HCT116 (cell line): ENCODE data around the gene NCOA1. TPM values are rescaled to one million over a fixed set of nuclear protein-coding genes. Genes with fewer than 3 reads are reported as not detected.

Experiments used
- ATAC-seq: fragments of 200-7000 bp; cut with Tn5 transposase; 2 replicates; pipeline ENCODE4 v1.9.1; 2020; ENCODE audit warnings: mild to moderate bottlenecking, moderate library complexity
- BruUV-seq: library from RNA; stranded (reverse); fragments of 400-500 nt; replicated peaks from 2 replicates; lab custom pipeline; 2021; lab: Mats Ljungman, UMichigan
- CTCF ChIA-PET: fragments of 300-600 bp; sonication (Branson Sonifier 250); formaldehyde crosslinking; loops from one replicate; lab custom pipeline; 2021; ENCODE audit warnings: antibody characterized with exemption; lab: Charles Lee
- POLR2A ChIA-PET: fragments of 300-600, 350-600 bp; sonication (Branson Sonifier 250); formaldehyde crosslinking; loops from one replicate; lab custom pipeline; 2021; ENCODE audit warnings: antibody characterized with exemption; lab: Charles Lee
- RAD21 ChIA-PET, 2 experiments: fragments of 300-600 bp; sonication (Branson Sonifier 250); formaldehyde crosslinking; loops; one replicate each; lab custom pipeline; 2023; ENCODE audit warnings: low total read pairs in 2 of 2; ENCODE audit not compliant: uncharacterized antibody in 2 of 2, unreplicated experiment in 2 of 2, low non-redundant PET in 1 of 2; lab: Charles Lee
- DNase-seq: peaks from one replicate; pipeline ENCODE4 v3.0.0-alpha.2; 2010; ENCODE audit warnings: low read depth, low spot score
- H2AFZ ChIP-seq: fragments of 200-600 bp; shearing (Covaris generic), sonication (generic); 2 replicates; pipeline ENCODE4 v1.6.1; 2017; ENCODE audit warnings: low read depth, mixed run types, mixed read lengths, antibody characterized with exemption, low read length; ENCODE audit not compliant: poor library complexity, severe bottlenecking
- H3K27ac ChIP-seq: 2 replicates; pipeline ENCODE4 v1.5.1; 2012; ENCODE audit warnings: low read depth, low read length
- H3K27me3 ChIP-seq: fragments of 200-600 bp; sonication (generic); 2 replicates; pipeline ENCODE4 v1.6.1; 2016; ENCODE audit warnings: mixed run types, low read length, mixed read lengths; ENCODE audit not compliant: insufficient read depth
- H3K36me3 ChIP-seq, 2 experiments: fragments of 200-500 bp in 1 of 2; fragments of 200-600 bp in 1 of 2; sonication (Bioruptor generic) in 1 of 2; sonication (generic) in 1 of 2; 2 replicates each; pipeline versions ENCODE4 v1.5.1 to v1.6.1; 2014 to 2016; ENCODE audit warnings: low read length in 2 of 2, inconsistent platforms in 1 of 2, mixed read lengths in 1 of 2, mixed run types in 1 of 2; ENCODE audit not compliant: insufficient read depth in 2 of 2, control insufficient read depth in 1 of 2
- H3K4me1 ChIP-seq, 2 experiments: fragments of 200-600 bp in 1 of 2; sonication (generic) in 1 of 2; 2 replicates each; pipeline versions ENCODE4 v1.5.1 to v1.6.1; 2012 to 2017; ENCODE audit warnings: low read length in 2 of 2, inconsistent platforms in 1 of 2, mild to moderate bottlenecking in 1 of 2, mixed read lengths in 1 of 2, mixed run types in 1 of 2, moderate library complexity in 1 of 2; ENCODE audit not compliant: insufficient read depth in 2 of 2, control insufficient read depth in 1 of 2
- H3K4me2 ChIP-seq: fragments of 200-600 bp; sonication (generic); 2 replicates; pipeline ENCODE4 v1.6.1; 2017; ENCODE audit warnings: mixed run types, low read length, mixed read lengths
- H3K4me3 ChIP-seq, 2 experiments: fragments of 200-600 bp in 1 of 2; sonication (generic) in 1 of 2; replicated peaks in 1 of 2; 2 replicates each; pipeline ENCODE4 v1.5.1; 2011 to 2016; ENCODE audit warnings: low read length in 2 of 2, control low read depth in 1 of 2, low read depth in 1 of 2, mild to moderate bottlenecking in 1 of 2, mixed read lengths in 1 of 2, mixed run types in 1 of 2
- H3K79me2 ChIP-seq: fragments of 200-600 bp; sonication (generic); 2 replicates; pipeline ENCODE4 v1.6.1; 2017; ENCODE audit warnings: mild to moderate bottlenecking, mixed run types, low read length, moderate library complexity, mixed read lengths; ENCODE audit not compliant: insufficient read depth
- H3K9ac ChIP-seq: fragments of 200-600 bp; sonication (generic); 2 replicates; pipeline ENCODE4 v1.6.1; 2016; ENCODE audit warnings: low read length, mixed read lengths
- H3K9me2 ChIP-seq: fragments of 200-600 bp; sonication (generic), shearing (Covaris generic); 2 replicates; pipeline ENCODE4 v1.6.1; 2017; ENCODE audit warnings: mixed run types, mild to moderate bottlenecking, moderate library complexity; ENCODE audit not compliant: insufficient read depth
- H3K9me3 ChIP-seq, 2 experiments: fragments of 200-500 bp in 1 of 2; fragments of 200-600 bp in 1 of 2; sonication (Bioruptor generic) in 1 of 2; sonication (generic) in 1 of 2; 2 replicates each; pipeline ENCODE4 v1.6.1; 2014 to 2017; ENCODE audit warnings: low read length in 2 of 2, mixed read lengths in 2 of 2, inconsistent platforms in 1 of 2, low read depth in 1 of 2, mild to moderate bottlenecking in 1 of 2, mixed run types in 1 of 2, moderate library complexity in 1 of 2; ENCODE audit not compliant: control insufficient read depth in 1 of 2, insufficient read depth in 1 of 2
- H4K20me1 ChIP-seq: fragments of 200-600 bp; sonication (generic), shearing (Covaris generic); 2 replicates; pipeline ENCODE4 v1.6.1; 2017; ENCODE audit warnings: mixed run types, mild to moderate bottlenecking, moderate library complexity; ENCODE audit not compliant: insufficient read depth
- CBX3 ChIP-seq: IDR thresholded peaks from 2 replicates; pipeline ENCODE4 v1.6.1; 2012; ENCODE audit warnings: low read depth
- CTCF ChIP-seq, 3 experiments: fragments of 200-600 bp in 1 of 3; sonication (generic) in 1 of 3; IDR thresholded peaks in 2 of 3; conservative IDR thresholded peaks in 1 of 3; 2 replicates each; pipeline ENCODE4 v1.5.1; 2012 to 2017; ENCODE audit warnings: low read depth in 2 of 3, low read length in 2 of 3, antibody characterized with exemption in 1 of 3, borderline replicate concordance in 1 of 3, control low read depth in 1 of 3, mild to moderate bottlenecking in 1 of 3, mixed read lengths in 1 of 3, mixed run types in 1 of 3, moderate library complexity in 1 of 3; ENCODE audit not compliant: insufficient read depth in 1 of 3
- EGR1 ChIP-seq: IDR thresholded peaks from 2 replicates; pipeline ENCODE4 v1.6.1; 2012; ENCODE audit warnings: low read depth
- ELF1 ChIP-seq: IDR thresholded peaks from 2 replicates; pipeline ENCODE4 v1.6.1; 2012; ENCODE audit warnings: low read depth, borderline replicate concordance
- EZH2 ChIP-seq: fragments of 200-600 bp; sonication (generic); IDR thresholded peaks from 2 replicates; pipeline ENCODE4 v1.6.1; 2017; ENCODE audit warnings: antibody characterized with exemption, mixed run types
- EZH2phosphoT487 ChIP-seq: fragments of 200-600 bp; IDR thresholded peaks from 2 replicates; pipeline ENCODE4 v1.6.1; 2018; ENCODE audit warnings: antibody characterized with exemption, borderline replicate concordance
- FOSL1 ChIP-seq: IDR thresholded peaks from 2 replicates; pipeline ENCODE4 v1.6.1; 2012; ENCODE audit warnings: low read depth
- JUND ChIP-seq: IDR thresholded peaks from 2 replicates; pipeline ENCODE4 v1.6.1; 2012
- POLR2A ChIP-seq: IDR thresholded peaks from 2 replicates; pipeline ENCODE4 v1.7.0; 2011; ENCODE audit warnings: borderline replicate concordance; ENCODE audit not compliant: insufficient read depth, insufficient read length; ENCODE audit errors: extremely low read depth
- POLR2AphosphoS5 ChIP-seq: IDR thresholded peaks from 2 replicates; pipeline ENCODE4 v1.6.1; 2011; ENCODE audit warnings: mild to moderate bottlenecking, low read depth, low read length, moderate library complexity
- SIN3A ChIP-seq: IDR thresholded peaks from 2 replicates; pipeline ENCODE4 v1.6.1; 2012; ENCODE audit warnings: low read depth
- TCF7L2 ChIP-seq: IDR thresholded peaks from 2 replicates; pipeline ENCODE4 v1.7.0; 2011; ENCODE audit warnings: borderline replicate concordance, inconsistent platforms; ENCODE audit not compliant: insufficient read depth, insufficient read length; ENCODE audit errors: extremely low read depth
- YY1 ChIP-seq: IDR thresholded peaks from 2 replicates; pipeline ENCODE4 v1.6.1; 2011; ENCODE audit warnings: low read length, low read depth, moderate library complexity, mild to moderate bottlenecking; ENCODE audit not compliant: insufficient replicate concordance; ENCODE audit errors: extremely low read depth
- ZBTB33 ChIP-seq: IDR thresholded peaks from 2 replicates; pipeline ENCODE4 v1.6.1; 2011; ENCODE audit warnings: mild to moderate bottlenecking, low read length, moderate library complexity; ENCODE audit not compliant: insufficient replicate concordance; ENCODE audit errors: extremely low read depth
- ZNF274 ChIP-seq: fragments of 200-500 bp; sonication (Bioruptor generic); IDR thresholded peaks from 2 replicates; pipeline ENCODE4 v1.6.1; 2014; ENCODE audit warnings: mild to moderate bottlenecking, low read depth, low read length, inconsistent platforms
- intact Hi-C: fragments of 100-400 bp; cut with micrococcal nuclease; formaldehyde crosslinking; loops from 2 replicates; pipeline ENCODE4 v1.10.0; 2022
- total RNA-seq: library from RNA; stranded (reverse); gene quantifications from one replicate; pipeline ENCODE4 v1.2.1, GENCODE V29; 2021; ENCODE audit not compliant: unreplicated experiment

NCOA1 gene
- total RNA-seq, 1 experiment from 2014 or later = 10.4 TPM

- Histone ChIP-seq H3K9me3 (no peaks in the 10 kb centered on the region), H3K4me2 (peak overlapping the region; percentile 82), H3K9ac (peak overlapping the region; percentile 47), H3K36me3 (no peaks in the 10 kb centered on the region), H3K27me3 (peaks cover 3% of the 10 kb centered on the region; the same call in 1 of the 2 replicates), H4K20me1 (no peaks in the 10 kb centered on the region), H3K4me3 (peak overlapping the region; percentile 43 to 57), H2AFZ (peak overlapping the region; percentile 69), H3K79me2 (no peaks in the 10 kb centered on the region), H3K27ac (peak overlapping the region; percentile 44), H3K4me1 (peaks cover 8 to 24% of the 10 kb centered on the region in 2 experiments), H3K9me2 (no peaks in the 10 kb centered on the region)
- ATAC-seq (no peak), DNase-seq (no peak)
- intact Hi-C loops = loop anchor here (2.0 kb wide), 1 partner anchor 303 kb away; the partner anchor contains the start of genes CENPO and PTRHD1
- POLR2A ChIA-PET = interaction anchor here (0.6 kb wide), 1 partner anchor 332 kb away, joined by 3 read pairs; no protein-coding TSS in a partner anchor
- TSS peak; percentile 81 for BruUV-seq
- CTCF ChIA-PET = interaction anchor here (0.8 to 1.3 kb wide), 2 partner anchors 12 to 21 kb away, joined by 3 read pairs; no protein-coding TSS in a partner anchor
- RAD21 ChIA-PET = no interaction called here
- TF ChIP-seq ELF1 (no peak), ZBTB33 (no peak), EGR1 (no peak), JUND (no peak), FOSL1 (no peak), EZH2 (no peak), YY1 (no peak), CTCF (IDR thresholded peaks at IDR 0.05 in 2 of 3, conservative IDR thresholded peaks at IDR 0.05 in 1 of 3; ENCODE audit: borderline replicate concordance in 1 of 3, insufficient read depth in 1 of 3, low read depth in 2 of 3, low read length in 2 of 3) (no peak), CBX3 (no peak), POLR2A (no peak), SIN3A (no peak), ZNF274 (no peak), TCF7L2 (no peak), EZH2phosphoT487 (no peak), POLR2AphosphoS5 (no peak)
Measured at GRCh38 chr2:24490181-24490689, 819 bp upstream of the NCOA1 start.
